ENCODE data around the gene SFRP4. TPM values are rescaled to one million over a fixed set of nuclear protein-coding genes. Genes with fewer than 3 reads are reported as not detected.
"Not testable (repeated sequence)": the region's sequence is repeated elsewhere in the genome, so short reads cannot be mapped to it uniquely, and the experiment has no call there.

Gene SFRP4
- not detected for total RNA-seq

DNA sequence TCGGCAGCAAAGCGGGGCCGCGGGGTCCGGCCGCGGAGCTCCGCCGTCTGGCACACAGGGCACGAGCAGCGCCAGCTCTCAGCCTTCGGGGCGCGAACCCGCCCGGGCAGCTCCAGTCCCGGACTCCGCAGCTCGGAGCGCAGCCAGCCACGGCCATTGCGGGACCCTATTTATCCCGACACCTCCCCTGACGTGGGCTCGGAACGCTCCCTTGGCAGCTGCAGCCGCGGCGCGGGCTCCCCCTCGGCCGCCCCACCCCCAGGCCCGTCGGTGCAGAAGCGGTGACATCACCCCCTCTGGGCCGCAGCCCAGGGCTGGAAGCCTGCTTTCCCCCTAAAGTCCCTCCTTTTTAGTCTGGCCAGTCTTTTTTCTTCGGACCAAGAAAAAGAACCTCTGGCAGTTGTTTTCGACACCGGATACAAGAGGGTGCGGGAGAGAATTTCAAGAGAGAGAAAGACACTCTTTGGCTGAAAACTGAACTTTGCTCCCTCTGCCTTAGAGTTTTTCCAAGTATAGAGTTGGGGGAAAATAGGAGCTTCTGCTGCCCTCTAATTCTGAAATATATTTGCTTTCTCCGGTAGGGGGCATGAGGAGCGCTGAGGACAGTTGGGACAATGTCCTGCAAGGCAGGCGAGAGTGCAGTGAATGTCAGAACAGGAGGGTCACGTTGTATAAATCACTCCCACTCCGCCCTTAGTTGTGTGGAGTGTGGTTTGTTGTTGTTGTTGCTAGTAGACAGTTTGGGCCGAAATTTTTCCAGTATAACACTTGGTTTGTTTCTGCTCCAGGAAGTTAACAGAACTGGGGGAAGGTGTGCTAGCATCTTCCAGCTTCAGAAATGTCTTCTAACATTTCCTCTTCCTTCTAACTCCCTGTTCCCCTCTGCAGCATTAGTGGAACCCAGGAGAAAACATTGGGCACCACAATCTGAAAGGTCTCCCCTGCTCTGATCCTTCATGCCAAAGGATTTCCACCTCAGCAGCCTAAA is at the start of gene SFRP4:
SFRP4 (minus strand) TSS at position 145 of the 988 bp plus-strand sequence. CDS start 280 bp downstream, outside the sequence.
- H3K9me3 Mint-ChIP-seq: no peaks in the 10 kb centered on the region
- DNase-seq (no peak), ATAC-seq (ENCODE audit: low read depth) (no peak)
- no peaks in the 10 kb centered on the region for H3K36me3 Mint-ChIP-seq
- no peak within 1 kb of the TSS for H3K27ac Mint-ChIP-seq
- peaks cover 77% of the 10 kb centered on the region for H3K27me3 Mint-ChIP-seq
- POLR2A ChIA-PET: no interaction called here
- H3K4me3 Mint-ChIP-seq: peak within 1 kb of the TSS; percentile 51
- H3K4me1 Mint-ChIP-seq: peaks cover 10% of the 10 kb centered on the region

DNA sequence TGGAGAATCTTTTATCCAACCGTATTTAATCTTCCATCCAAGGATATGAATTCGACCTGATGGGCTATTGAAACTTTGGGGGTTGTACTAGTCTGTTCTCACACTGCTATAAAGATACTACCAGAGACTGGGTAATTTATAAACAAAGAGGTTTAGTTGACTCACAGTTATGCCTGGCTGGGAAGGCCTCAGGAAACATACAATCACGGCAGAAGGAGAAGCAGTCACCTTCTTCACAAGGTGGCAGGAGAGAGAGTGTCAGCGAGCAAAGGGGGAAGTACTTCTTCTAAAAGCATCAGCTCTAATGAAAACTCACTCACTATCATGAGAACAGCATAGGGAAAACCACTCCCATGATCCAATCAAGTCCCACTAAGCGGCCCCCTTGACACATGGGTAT is 47.6 kb upstream of the SFRP4 start:
- H3K27ac Mint-ChIP-seq: no peak overlapping the region
- no peaks in the 10 kb centered on the region for H3K4me1 Mint-ChIP-seq

DNA sequence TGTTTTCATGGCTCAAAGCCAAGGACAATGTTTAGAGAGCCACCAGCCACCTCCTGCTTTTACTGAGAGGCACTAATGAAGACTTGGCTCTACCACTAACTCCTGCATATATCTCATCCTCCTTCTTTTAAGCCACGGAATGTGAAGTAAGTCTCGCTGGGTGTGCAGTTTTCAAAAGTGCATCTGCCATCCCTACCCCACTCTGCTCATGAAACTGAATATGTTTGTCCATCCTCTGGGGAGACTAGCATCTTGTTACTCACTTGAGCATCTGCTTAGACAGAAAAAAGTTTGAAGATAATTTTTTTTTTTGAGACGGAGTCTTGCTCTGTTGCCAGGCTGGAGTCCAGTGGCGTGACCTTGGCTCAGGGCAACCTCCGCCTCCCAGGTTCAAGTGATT is 44.6 kb upstream of the SFRP4 start:
- Mint-ChIP-seq H3K9me3 (no peaks in the 10 kb centered on the region), H3K27ac (no peak overlapping the region), H3K27me3 (no peaks in the 10 kb centered on the region), H3K4me3 (no peak overlapping the region), H3K36me3 (no peaks in the 10 kb centered on the region), H3K4me1 (no peaks in the 10 kb centered on the region)
- DNase-seq (no peak), ATAC-seq (ENCODE audit: low read depth) (no peak)
- POLR2A ChIA-PET: no interaction called here

More for the DNA sequence above, 47.6 kb upstream of the SFRP4 start:
- Mint-ChIP-seq H3K4me3 (no peak overlapping the region), H3K9me3 (no peaks in the 10 kb centered on the region), H3K36me3 (no peaks in the 10 kb centered on the region), H3K27me3 (no peaks in the 10 kb centered on the region)
- POLR2A ChIA-PET: no interaction called here
- no peak for ATAC-seq (ENCODE audit: low read depth)
- DNase-seq: no peak

DNA sequence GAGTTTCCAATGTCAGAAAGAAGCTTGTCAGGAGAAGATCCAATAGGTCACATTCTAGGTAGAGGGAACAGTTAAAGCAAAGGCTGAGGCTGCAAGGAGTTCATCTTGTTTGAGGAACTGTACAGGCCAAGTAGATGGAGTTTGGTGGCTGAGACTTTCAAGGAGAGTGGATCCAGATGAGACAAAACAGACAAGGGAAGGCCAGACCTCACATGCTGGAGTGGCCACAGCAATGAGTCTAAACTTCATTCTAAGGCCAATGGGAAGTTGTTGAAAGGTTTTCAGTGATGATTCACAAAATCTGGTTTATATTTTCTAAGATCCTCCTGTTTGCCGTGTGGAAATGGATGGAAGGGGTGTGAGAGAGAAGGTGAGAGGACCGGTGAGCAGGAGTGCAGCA is 43.9 kb upstream of the SFRP4 start:
- DNase-seq (no peak), ATAC-seq (ENCODE audit: low read depth) (no peak)
- no peak overlapping the region for H3K4me3 Mint-ChIP-seq
- H3K4me1 Mint-ChIP-seq: no peaks in the 10 kb centered on the region
- no peaks in the 10 kb centered on the region for H3K9me3 Mint-ChIP-seq
- H3K36me3 Mint-ChIP-seq: no peaks in the 10 kb centered on the region
- POLR2A ChIA-PET: no interaction called here
- H3K27me3 Mint-ChIP-seq: peaks cover 3% of the 10 kb centered on the region
- H3K27ac Mint-ChIP-seq: no peak overlapping the region

DNA sequence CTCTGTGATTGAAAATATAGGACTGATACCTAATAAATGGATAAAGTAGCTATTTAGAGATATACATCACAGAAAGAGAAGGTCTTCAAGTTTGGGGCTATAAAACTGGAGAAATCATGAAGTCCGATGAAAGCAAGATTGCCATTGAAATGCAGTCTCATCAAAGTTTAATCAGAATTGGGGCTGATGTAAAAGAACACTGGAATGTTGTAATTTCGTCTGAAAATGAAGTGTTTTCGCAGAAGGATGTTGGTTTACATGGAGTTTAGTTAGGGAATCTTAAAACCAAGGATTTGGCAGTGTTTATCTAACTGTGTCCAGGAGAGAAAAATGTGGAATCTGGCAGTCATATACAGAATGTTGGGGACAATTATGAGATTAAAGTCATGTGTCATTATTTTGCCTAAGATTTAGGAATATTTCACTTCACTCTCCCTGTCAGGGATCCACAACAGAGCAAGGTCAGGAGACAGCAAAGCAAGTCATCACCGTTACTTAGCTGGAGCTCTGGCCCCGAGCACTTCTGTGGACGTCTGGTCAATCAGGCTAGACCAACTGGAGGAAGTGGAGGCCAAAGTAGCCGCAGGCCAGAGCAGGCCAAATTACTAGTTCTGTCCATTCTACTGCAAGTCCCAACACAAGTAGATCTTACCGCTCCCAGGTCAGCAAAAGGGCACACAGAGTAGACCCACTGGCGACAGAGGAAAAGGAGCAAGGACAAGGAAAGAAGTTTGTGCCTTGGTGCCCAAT is 40.8 kb upstream of the SFRP4 start:
- H3K9me3 Mint-ChIP-seq: no peaks in the 10 kb centered on the region
- peaks cover 3% of the 10 kb centered on the region for H3K27me3 Mint-ChIP-seq
- no peaks in the 10 kb centered on the region for H3K4me1 Mint-ChIP-seq
- DNase-seq (no peak), ATAC-seq (ENCODE audit: low read depth) (no peak)
- no peak overlapping the region for H3K4me3 Mint-ChIP-seq
- POLR2A ChIA-PET: no interaction called here
- H3K36me3 Mint-ChIP-seq: no peaks in the 10 kb centered on the region
- H3K27ac Mint-ChIP-seq: no peak overlapping the region

DNA sequence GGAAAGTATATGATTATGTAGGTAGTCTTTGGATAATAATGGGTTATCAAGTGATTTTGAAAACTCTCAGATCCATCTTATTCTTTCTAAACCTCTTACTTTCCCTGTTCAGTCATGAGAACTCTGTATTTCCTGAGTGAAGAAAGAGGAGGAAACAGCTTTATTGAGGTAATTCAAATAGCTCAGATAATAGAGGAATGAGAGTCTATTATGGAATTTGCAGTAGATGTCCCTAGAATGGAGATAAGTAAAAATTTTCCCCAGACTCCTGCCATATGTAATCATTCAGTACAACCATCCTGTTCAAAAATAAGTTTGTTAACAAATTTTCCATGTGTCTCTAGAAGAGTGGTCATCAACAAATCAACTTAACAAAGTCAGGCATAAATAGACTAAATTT is 40.2 kb upstream of the SFRP4 start:
- no peaks in the 10 kb centered on the region for H3K36me3 Mint-ChIP-seq
- DNase-seq (no peak), ATAC-seq (ENCODE audit: low read depth) (no peak)
- POLR2A ChIA-PET: no interaction called here
- no peaks in the 10 kb centered on the region for H3K4me1 Mint-ChIP-seq
- no peak overlapping the region for H3K27ac Mint-ChIP-seq
- no peak overlapping the region for H3K4me3 Mint-ChIP-seq
- H3K9me3 Mint-ChIP-seq: no peaks in the 10 kb centered on the region
- H3K27me3 Mint-ChIP-seq: peaks cover 3% of the 10 kb centered on the region

DNA sequence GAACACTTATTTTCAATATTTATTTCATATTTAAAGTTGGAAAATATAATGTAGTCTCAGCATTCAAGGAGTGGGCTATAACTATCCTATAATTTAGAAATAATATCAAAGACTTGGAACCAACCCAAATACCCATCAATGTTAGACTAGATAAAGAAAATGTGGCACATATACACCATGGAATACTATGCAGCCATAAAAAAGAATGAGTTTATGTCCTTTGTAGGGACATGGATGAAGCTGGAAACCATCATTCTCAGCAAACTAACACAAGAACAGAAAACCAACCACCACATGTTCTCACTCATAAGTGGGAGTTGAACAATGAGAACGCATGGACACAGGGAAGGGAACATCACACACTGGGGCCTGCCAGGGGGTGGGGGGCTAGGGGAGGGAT is 37.6 kb upstream of the SFRP4 start:
- DNase-seq; H3K4me1 Mint-ChIP-seq; H3K27ac Mint-ChIP-seq; POLR2A ChIA-PET; H3K4me3 Mint-ChIP-seq; H3K27me3 Mint-ChIP-seq; H3K36me3 Mint-ChIP-seq; ATAC-seq (ENCODE audit: low read depth); H3K9me3 Mint-ChIP-seq: not testable (repeated sequence)

DNA sequence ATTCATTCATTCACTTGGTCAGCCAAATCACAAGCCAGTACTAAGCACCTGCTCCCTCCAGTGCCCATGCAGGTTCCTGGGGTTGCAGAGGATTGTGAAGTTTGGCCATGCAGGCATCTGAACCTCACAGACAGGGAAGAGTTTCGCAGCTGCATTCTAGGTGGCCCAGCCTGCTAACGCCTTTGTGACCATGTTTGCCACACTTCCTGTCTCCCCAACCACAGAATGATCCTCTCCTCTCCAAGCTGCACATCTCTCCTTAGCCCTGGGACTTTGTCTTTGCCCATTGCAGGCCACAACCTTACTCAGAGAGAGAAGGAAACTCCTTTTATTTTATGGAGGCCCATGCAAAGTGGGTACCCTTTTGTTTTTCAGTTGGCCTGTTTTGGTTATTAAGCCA is 35.6 kb upstream of the SFRP4 start:
- H3K27me3 Mint-ChIP-seq: peaks cover 3% of the 10 kb centered on the region
- no peak for DNase-seq
- ATAC-seq (ENCODE audit: low read depth): no peak
- H3K4me3 Mint-ChIP-seq: no peak overlapping the region
- H3K36me3 Mint-ChIP-seq: no peaks in the 10 kb centered on the region
- H3K9me3 Mint-ChIP-seq: no peaks in the 10 kb centered on the region
- POLR2A ChIA-PET: no interaction called here
- no peaks in the 10 kb centered on the region for H3K4me1 Mint-ChIP-seq
- H3K27ac Mint-ChIP-seq: no peak overlapping the region

DNA sequence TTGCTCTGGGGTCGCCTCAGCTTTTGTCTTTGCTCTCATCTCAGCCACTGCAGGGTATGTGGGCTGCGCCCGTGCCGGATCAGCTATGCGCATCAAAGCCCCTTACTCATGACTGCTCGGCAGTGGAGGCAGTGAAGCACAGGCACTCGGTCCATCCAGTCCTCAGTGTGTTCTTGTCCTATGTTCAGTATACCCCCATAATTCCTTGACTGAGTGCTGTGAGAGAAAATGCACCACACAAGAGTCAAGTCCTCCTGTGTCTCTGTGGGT is 31.3 kb upstream of the SFRP4 start:
- no peak for DNase-seq
- no peaks in the 10 kb centered on the region for H3K4me1 Mint-ChIP-seq
- H3K27me3 Mint-ChIP-seq: no peaks in the 10 kb centered on the region
- no peaks in the 10 kb centered on the region for H3K36me3 Mint-ChIP-seq
- no peaks in the 10 kb centered on the region for H3K9me3 Mint-ChIP-seq
- no peak overlapping the region for H3K27ac Mint-ChIP-seq
- POLR2A ChIA-PET: no interaction called here
- no peak for ATAC-seq (ENCODE audit: low read depth)
- H3K4me3 Mint-ChIP-seq: no peak overlapping the region

DNA sequence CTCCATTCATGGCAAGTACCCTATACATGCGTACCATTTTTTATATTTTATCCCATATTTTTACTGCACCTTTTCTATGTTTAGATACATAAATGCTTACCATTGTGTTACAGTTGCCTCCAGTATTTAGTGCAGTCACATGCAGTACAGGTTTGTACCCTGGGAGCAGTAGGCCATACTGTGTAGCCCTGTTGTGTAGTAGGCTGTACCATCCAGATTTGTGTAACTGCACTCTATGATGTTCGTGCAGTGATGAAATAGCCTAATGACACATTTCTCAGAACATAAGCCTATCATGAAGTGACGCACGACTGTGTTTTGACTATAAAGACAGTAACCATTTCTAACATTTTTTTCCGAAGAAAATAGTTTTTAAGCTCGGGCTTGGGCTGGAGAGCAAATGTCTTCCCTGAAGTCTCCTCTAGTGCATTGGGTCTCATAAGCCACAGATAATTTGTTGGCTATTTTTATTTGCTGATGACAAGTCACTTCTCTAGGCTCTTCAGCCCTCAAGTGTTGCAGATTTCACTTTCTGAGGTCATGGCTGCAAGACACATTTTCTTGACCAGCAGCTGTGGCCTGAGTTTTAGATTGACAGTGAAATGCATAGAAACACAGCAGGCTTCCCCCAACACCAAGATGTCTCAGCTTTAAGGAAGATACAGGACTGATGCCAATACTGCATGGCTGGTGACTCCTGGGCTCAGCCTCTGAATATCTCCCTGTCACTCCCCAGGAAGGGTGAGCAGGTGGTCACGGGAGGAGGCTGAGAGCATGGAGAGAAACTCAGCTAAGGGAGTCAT is 30.7 kb upstream of the SFRP4 start:
- POLR2A ChIA-PET: no interaction called here
- Mint-ChIP-seq H3K27me3 (no peaks in the 10 kb centered on the region), H3K4me1 (no peaks in the 10 kb centered on the region), H3K9me3 (no peaks in the 10 kb centered on the region), H3K27ac (no peak overlapping the region), H3K36me3 (no peaks in the 10 kb centered on the region), H3K4me3 (no peak overlapping the region)
- DNase-seq: no peak
- ATAC-seq (ENCODE audit: low read depth): no peak

DNA sequence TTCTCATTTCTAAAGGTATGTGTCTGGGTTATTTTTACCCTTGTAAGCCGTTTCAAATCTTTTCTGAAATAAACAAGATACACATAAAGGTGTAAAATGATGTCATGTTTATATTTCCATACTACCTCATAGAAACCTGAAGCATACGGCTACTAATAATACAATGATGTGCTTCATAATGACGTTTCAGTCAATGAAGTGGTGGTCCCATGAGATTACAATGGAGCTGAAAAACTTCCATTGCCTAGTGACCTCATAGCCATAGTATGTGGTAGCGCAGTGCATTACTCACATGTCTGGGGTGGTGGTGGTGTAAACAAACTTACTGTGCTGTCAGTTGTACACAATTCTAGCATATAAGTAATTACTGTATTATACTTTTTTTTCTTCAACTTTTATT is 28.7 kb upstream of the SFRP4 start:
- Mint-ChIP-seq H3K4me3 (no peak overlapping the region), H3K4me1 (no peaks in the 10 kb centered on the region), H3K27ac (no peak overlapping the region), H3K36me3 (no peaks in the 10 kb centered on the region), H3K27me3 (no peaks in the 10 kb centered on the region), H3K9me3 (no peaks in the 10 kb centered on the region)
- POLR2A ChIA-PET: no interaction called here
- DNase-seq (no peak), ATAC-seq (ENCODE audit: low read depth) (no peak)

DNA sequence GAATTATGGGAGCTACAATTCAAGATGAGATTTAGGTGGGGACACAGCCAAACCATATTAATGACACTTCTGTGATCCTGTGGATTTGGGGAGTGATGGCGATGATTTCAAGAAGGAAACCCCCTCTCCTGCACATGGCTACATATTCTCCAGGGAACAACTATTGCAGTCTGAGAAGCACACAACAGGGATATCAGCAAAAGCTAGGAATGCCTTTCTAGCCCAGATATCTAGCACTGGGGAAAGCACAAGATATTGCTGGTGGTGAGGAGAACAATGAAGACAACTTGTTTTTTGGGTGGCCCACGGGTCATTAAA is 28.1 kb upstream of the SFRP4 start:
- H3K9me3 Mint-ChIP-seq: no peaks in the 10 kb centered on the region

DNA sequence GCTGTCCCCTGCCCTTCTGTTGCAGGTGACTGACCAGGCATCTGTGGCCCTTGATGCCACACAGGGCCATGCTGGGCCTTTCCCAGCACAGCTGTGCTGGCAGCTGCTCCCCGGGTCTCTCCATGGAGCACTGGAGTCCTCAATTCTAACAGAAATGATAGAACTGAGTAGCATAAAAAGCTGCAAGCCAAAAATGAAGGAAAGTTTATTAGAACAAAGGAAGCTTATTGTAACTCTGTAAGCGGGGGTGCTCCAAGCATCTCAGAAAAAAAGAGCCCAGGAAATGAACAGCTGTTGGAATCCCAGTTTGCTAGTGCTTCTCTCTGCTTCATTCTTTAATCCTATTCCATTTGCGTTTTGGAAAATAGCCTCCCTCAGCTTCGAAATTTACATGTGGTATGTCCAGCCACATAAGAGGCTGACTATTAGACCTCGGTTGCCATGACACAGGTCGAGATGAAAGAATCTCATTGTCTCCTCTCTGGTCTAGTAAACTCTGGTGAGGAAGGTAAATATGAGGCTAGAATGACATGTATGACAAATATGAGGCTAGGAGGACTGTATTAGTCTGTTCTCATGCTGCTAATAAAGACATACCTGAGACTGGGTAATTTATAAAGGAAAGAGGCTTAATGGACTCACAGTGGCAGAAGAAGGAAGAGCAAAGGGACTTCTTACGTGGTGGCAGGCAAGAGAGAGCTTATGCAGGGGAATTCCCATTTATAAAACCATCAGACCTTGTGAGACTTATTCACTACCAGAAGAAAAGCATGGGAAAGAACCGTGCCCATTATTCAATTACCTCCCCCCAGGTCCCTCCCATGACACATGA is 27.5 kb upstream of the SFRP4 start:
- Mint-ChIP-seq H3K27me3 (no peaks in the 10 kb centered on the region), H3K4me3 (no peak overlapping the region)
- POLR2A ChIA-PET: no interaction called here

More for the DNA sequence above, 28.1 kb upstream of the SFRP4 start:
- no peaks in the 10 kb centered on the region for H3K27me3 Mint-ChIP-seq
- no peak for DNase-seq
- no peaks in the 10 kb centered on the region for H3K36me3 Mint-ChIP-seq
- H3K4me1 Mint-ChIP-seq: no peaks in the 10 kb centered on the region
- H3K4me3 Mint-ChIP-seq: no peak overlapping the region
- POLR2A ChIA-PET: no interaction called here
- ATAC-seq (ENCODE audit: low read depth): no peak
- no peak overlapping the region for H3K27ac Mint-ChIP-seq

More for the DNA sequence above, 27.5 kb upstream of the SFRP4 start:
- H3K27ac Mint-ChIP-seq: no peak overlapping the region
- H3K36me3 Mint-ChIP-seq: no peaks in the 10 kb centered on the region
- no peak for ATAC-seq (ENCODE audit: low read depth)
- H3K9me3 Mint-ChIP-seq: no peaks in the 10 kb centered on the region
- no peaks in the 10 kb centered on the region for H3K4me1 Mint-ChIP-seq
- DNase-seq: no peak
